ENCODE data around the gene CDK6. TPM values are rescaled to one million over a fixed set of nuclear protein-coding genes. Genes with fewer than 3 reads are reported as not detected.

The CDK6 gene
- total and polyA plus RNA-seq, 10 of the 15 experiments (the other 5 are each of a cell fraction or from before 2014, with no cell fraction given) = 8.0 to 118 (median 45.8) TPM

DNA sequence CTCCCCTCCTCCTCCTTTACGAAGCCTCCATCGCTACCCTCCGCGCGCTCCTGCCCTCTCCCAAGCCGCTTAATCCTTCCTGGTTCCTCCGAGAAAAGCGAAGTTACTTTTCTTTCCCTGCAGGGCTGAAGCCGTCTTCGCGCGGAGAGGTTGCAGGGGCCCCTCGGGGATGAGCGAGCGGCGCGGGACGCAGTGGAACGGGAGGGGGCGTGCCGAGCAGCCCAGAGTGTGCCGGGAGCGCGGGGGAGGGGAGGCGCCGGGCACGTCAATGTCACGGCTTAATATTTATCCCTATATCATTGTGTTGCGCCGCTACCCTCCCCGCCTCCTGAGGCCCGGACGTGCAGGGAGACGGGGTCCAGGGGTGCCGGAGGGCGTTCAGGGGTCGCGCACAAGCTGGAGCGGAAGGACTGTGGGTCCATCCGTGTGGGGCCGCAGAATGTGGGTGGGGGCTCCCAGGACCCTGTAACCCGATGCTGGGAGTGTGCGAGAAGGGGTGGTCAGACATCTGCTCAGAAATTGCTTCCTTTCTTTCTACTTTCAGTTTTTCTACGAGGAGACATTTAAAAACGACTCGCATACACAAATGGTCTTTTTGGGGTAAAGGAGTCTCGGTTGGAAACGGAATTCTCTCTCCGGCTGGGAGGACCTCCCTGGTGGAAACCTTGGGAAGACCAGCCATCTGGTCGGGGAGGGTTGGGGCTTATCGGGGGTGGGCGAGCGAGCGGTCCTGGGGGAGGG lies 2.4 kb downstream of the CDK6 start:
- H4K20me1 ChIP-seq (ENCODE audit: control insufficient read depth, insufficient read depth) = no peaks in the 10 kb centered on the region
- FAIRE-seq (no peak), ATAC-seq (peak; percentile 62), DNase-seq (ENCODE audit: low read depth, low spot score) (no peak)
- CTCF ChIA-PET = interaction anchor here (0.6 to 5.8 kb wide), 19 partner anchors 11 to 243 kb away, joined by 3 to 58 read pairs (median 5); no protein-coding TSS in a partner anchor
- H2AFZ ChIP-seq (ENCODE audit: control insufficient read depth, low read depth, low read length) = peak overlapping the region; percentile 76
- H3K27ac ChIP-seq (ENCODE audit: control insufficient read depth, insufficient read depth) = peak overlapping the region; percentile 91
- peak overlapping the region; percentile 83 for H3K9ac ChIP-seq (ENCODE audit: control insufficient read depth, insufficient read depth, low read length)
- intact Hi-C loops (cut with micrococcal nuclease; ENCODE audit: unreplicated experiment) (loop anchor here (1.0 to 5.0 kb wide), 7 partner anchors 21 to 221 kb away; no protein-coding TSS in a partner anchor), in situ Hi-C loops (cut with MboI) (loop anchor here (5.0 to 10.0 kb wide), 3 partner anchors 137 to 221 kb away; no protein-coding TSS in a partner anchor)
- SMC1A ChIA-PET (ENCODE audit: uncharacterized antibody, unreplicated experiment) = interaction anchor here (0.9 to 7.2 kb wide), 13 partner anchors 17 to 214 kb away, joined by 3 to 83 read pairs (median 15); no protein-coding TSS in a partner anchor
- H3K36me3 ChIP-seq (ENCODE audit: control insufficient read depth in 2 of 2, insufficient read depth in 2 of 2, low read length in 1 of 2) = no peaks in the 10 kb centered on the region; a peak in 1 of 4 replicates
- no peaks in the 10 kb centered on the region; the same call in 2 of the 3 replicates for H3K9me3 ChIP-seq (replicated peaks; ENCODE audit: control insufficient read depth, insufficient read depth, low read length)
- peaks cover 70% of the 10 kb centered on the region for H3K79me2 ChIP-seq (ENCODE audit: control insufficient read depth, insufficient read depth, low read length)
- RAD21 ChIA-PET (ENCODE audit: unreplicated experiment) = interaction anchor here (0.8 to 8.3 kb wide), 16 partner anchors 10 to 214 kb away, joined by 3 to 124 read pairs (median 4); no protein-coding TSS in a partner anchor
- peaks cover 5% of the 10 kb centered on the region for H3K4me1 ChIP-seq (ENCODE audit: control insufficient read depth, insufficient read depth, low read length)
- BruUV-seq (replicated peaks) = TSS peak; percentile 44
- 2% methylated on average over 49 of the region's 54 CpGs for WGBS (ENCODE audit: insufficient coverage, insufficient replicate concordance, low lambda C conversion rate, missing lambda C conversion rate)
- peak overlapping the region; percentile 85 for H3K4me3 ChIP-seq
- POLR2A ChIA-PET = interaction anchor here (0.6 to 1.3 kb wide), 4 partner anchors 16 to 202 kb away, joined by 3 to 4 read pairs (median 4); no protein-coding TSS in a partner anchor
- no peaks in the 10 kb centered on the region for H3K27me3 ChIP-seq (replicated peaks in 1 of 2; ENCODE audit: control insufficient read depth in 2 of 2, insufficient read depth in 2 of 2, low read length in 1 of 2)
- H3K4me2 ChIP-seq (ENCODE audit: control insufficient read depth, insufficient read depth) = peak overlapping the region; percentile 92
- TF ChIP-seq, protein P1, sequence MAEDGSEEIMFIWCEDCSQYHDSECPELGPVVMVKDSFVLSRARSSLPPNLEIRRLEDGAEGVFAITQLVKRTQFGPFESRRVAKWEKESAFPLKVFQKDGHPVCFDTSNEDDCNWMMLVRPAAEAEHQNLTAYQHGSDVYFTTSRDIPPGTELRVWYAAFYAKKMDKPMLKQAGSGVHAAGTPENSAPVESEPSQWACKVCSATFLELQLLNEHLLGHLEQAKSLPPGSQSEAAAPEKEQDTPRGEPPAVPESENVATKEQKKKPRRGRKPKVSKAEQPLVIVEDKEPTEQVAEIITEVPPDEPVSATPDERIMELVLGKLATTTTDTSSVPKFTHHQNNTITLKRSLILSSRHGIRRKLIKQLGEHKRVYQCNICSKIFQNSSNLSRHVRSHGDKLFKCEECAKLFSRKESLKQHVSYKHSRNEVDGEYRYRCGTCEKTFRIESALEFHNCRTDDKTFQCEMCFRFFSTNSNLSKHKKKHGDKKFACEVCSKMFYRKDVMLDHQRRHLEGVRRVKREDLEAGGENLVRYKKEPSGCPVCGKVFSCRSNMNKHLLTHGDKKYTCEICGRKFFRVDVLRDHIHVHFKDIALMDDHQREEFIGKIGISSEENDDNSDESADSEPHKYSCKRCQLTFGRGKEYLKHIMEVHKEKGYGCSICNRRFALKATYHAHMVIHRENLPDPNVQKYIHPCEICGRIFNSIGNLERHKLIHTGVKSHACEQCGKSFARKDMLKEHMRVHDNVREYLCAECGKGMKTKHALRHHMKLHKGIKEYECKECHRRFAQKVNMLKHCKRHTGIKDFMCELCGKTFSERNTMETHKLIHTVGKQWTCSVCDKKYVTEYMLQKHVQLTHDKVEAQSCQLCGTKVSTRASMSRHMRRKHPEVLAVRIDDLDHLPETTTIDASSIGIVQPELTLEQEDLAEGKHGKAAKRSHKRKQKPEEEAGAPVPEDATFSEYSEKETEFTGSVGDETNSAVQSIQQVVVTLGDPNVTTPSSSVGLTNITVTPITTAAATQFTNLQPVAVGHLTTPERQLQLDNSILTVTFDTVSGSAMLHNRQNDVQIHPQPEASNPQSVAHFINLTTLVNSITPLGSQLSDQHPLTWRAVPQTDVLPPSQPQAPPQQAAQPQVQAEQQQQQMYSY (CRISPR knock-in tag; IDR thresholded peaks at IDR 0.05) = no peak
- TF ChIP-seq, protein P2, sequence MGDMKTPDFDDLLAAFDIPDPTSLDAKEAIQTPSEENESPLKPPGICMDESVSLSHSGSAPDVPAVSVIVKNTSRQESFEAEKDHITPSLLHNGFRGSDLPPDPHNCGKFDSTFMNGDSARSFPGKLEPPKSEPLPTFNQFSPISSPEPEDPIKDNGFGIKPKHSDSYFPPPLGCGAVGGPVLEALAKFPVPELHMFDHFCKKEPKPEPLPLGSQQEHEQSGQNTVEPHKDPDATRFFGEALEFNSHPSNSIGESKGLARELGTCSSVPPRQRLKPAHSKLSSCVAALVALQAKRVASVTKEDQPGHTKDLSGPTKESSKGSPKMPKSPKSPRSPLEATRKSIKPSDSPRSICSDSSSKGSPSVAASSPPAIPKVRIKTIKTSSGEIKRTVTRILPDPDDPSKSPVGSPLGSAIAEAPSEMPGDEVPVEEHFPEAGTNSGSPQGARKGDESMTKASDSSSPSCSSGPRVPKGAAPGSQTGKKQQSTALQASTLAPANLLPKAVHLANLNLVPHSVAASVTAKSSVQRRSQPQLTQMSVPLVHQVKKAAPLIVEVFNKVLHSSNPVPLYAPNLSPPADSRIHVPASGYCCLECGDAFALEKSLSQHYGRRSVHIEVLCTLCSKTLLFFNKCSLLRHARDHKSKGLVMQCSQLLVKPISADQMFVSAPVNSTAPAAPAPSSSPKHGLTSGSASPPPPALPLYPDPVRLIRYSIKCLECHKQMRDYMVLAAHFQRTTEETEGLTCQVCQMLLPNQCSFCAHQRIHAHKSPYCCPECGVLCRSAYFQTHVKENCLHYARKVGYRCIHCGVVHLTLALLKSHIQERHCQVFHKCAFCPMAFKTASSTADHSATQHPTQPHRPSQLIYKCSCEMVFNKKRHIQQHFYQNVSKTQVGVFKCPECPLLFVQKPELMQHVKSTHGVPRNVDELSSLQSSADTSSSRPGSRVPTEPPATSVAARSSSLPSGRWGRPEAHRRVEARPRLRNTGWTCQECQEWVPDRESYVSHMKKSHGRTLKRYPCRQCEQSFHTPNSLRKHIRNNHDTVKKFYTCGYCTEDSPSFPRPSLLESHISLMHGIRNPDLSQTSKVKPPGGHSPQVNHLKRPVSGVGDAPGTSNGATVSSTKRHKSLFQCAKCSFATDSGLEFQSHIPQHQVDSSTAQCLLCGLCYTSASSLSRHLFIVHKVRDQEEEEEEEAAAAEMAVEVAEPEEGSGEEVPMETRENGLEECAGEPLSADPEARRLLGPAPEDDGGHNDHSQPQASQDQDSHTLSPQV (IDR thresholded peaks at IDR 0.05) = no peak
- peak; percentile 63; the same call in 1 of the 2 replicates for TF ChIP-seq ASH2L (IDR thresholded peaks at IDR 0.05; ENCODE audit: borderline replicate concordance, low read depth)
- TF ChIP-seq, protein P3, sequence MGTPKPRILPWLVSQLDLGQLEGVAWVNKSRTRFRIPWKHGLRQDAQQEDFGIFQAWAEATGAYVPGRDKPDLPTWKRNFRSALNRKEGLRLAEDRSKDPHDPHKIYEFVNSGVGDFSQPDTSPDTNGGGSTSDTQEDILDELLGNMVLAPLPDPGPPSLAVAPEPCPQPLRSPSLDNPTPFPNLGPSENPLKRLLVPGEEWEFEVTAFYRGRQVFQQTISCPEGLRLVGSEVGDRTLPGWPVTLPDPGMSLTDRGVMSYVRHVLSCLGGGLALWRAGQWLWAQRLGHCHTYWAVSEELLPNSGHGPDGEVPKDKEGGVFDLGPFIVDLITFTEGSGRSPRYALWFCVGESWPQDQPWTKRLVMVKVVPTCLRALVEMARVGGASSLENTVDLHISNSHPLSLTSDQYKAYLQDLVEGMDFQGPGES (IDR thresholded peaks at IDR 0.05) = no peak
- no peak for TF ChIP-seq BMI1 (IDR thresholded peaks at IDR 0.05; ENCODE audit: borderline replicate concordance)
- no peak for TF ChIP-seq SREBF2 (IDR thresholded peaks at IDR 0.05; ENCODE audit: low read length)
- TF ChIP-seq NBN (IDR thresholded peaks at IDR 0.05) = no peak
- TF ChIP-seq EED (IDR thresholded peaks at IDR 0.05; ENCODE audit: low read depth) = peak; percentile 62
- TF ChIP-seq JUNB (IDR thresholded peaks at IDR 0.05) = no peak
- TF ChIP-seq GATAD2B (conservative IDR thresholded peaks at IDR 0.05; ENCODE audit: low read depth) = 0 out of 2 replicates have a peak, but pooled peaks have one; percentile 42
- no peak for TF ChIP-seq ZNF274 (IDR thresholded peaks at IDR 0.05; ENCODE audit: insufficient read depth, insufficient read length)

Data from GM12878 (cell line).